GM18498 (cell line): Measurements from ENCODE around the gene ZFYVE28.

Source experiments
- ATAC-seq: cut with Tn5 transposase; IDR thresholded peaks from one replicate; pipeline ENCODE4 v1.9.1; 2021; ENCODE audit warnings: mild to moderate bottlenecking, moderate library complexity; ENCODE audit not compliant: unreplicated experiment

Gene ZFYVE28

GRCh38 chr4:2306773-2307410 lies 111.6 kb downstream of the ZFYVE28 start:
- no peak for ATAC-seq

- no peak for ATAC-seq
Measured at GRCh38 chr4:2305766-2306501, 112.5 kb downstream of the ZFYVE28 start.

- ATAC-seq = no peak
Measured at GRCh38 chr4:2304877-2305561, 113.4 kb downstream of the ZFYVE28 start.

GRCh38 chr4:2304321-2304876 lies 114.0 kb downstream of the ZFYVE28 start:
- ATAC-seq = no peak

- ATAC-seq = no peak
Measured at GRCh38 chr4:2303686-2304320, 114.6 kb downstream of the ZFYVE28 start.

GRCh38 chr4:2303121-2303685 lies 115.2 kb downstream of the ZFYVE28 start:
- ATAC-seq = no peak

GRCh38 chr4:2302387-2303119 lies 115.9 kb downstream of the ZFYVE28 start:
- no peak for ATAC-seq

GRCh38 chr4:2301806-2302205 lies 116.6 kb downstream of the ZFYVE28 start:
- ATAC-seq = no peak

- no peak for ATAC-seq
Measured at GRCh38 chr4:2301225-2301642, 117.2 kb downstream of the ZFYVE28 start.

- no peak for ATAC-seq
Measured at GRCh38 chr4:2300431-2301224, 117.8 kb downstream of the ZFYVE28 start.

GRCh38 chr4:2299794-2300193 lies 118.7 kb downstream of the ZFYVE28 start:
- no peak for ATAC-seq

- no peak for ATAC-seq
Measured at GRCh38 chr4:2298532-2298991, 119.9 kb downstream of the ZFYVE28 start.

GRCh38 chr4:2297606-2298531 lies 120.6 kb downstream of the ZFYVE28 start:
- ATAC-seq = no peak

GRCh38 chr4:2296631-2297601 lies 121.5 kb downstream of the ZFYVE28 start:
- no peak for ATAC-seq

- ATAC-seq = no peak
Measured at GRCh38 chr4:2295900-2296442, 122.5 kb downstream of the ZFYVE28 start.

GRCh38 chr4:2295500-2295899 lies 122.9 kb downstream of the ZFYVE28 start:
- no peak for ATAC-seq

GRCh38 chr4:2292646-2293108 lies 125.8 kb downstream of the ZFYVE28 start:
- no peak for ATAC-seq
